Measurements from ENCODE around the gene ACAD11.
A peak's percentile ranks its signal among the peaks of the same experiment; 100 is the strongest.

ACAD11 gene

GRCh38 chr3:132536442-132537153, 123.0 kb downstream of the ACAD11 start:
- ATAC-seq: peak; percentile 86

GRCh38 chr3:132535575-132536441, 123.8 kb downstream of the ACAD11 start:
- peak; percentile 74 for ATAC-seq

More at GRCh38 chr3:132536442-132537153, 123.0 kb downstream of the ACAD11 start:
- no peak overlapping the region for H3K4me3 Mint-ChIP-seq
- peak overlapping the region; percentile 41 for H3K27ac Mint-ChIP-seq
- H3K36me3 Mint-ChIP-seq: peaks cover 76% of the 10 kb centered on the region
- DNase-seq (ENCODE audit: low spot score in 2 of 2): no peak
- H3K9me3 Mint-ChIP-seq: no peaks in the 10 kb centered on the region
- peaks cover 14% of the 10 kb centered on the region for H3K4me1 Mint-ChIP-seq

GRCh38 chr3:132530624-132531023, 129.0 kb downstream of the ACAD11 start:
- peaks cover 94% of the 10 kb centered on the region for H3K36me3 Mint-ChIP-seq
- ATAC-seq (no peak), DNase-seq (ENCODE audit: low spot score in 2 of 2) (no peak)
- peak overlapping the region; percentile 11 for H3K27ac Mint-ChIP-seq
- H3K9me3 Mint-ChIP-seq: no peaks in the 10 kb centered on the region
- no peak overlapping the region for H3K4me3 Mint-ChIP-seq
- no peaks in the 10 kb centered on the region for H3K4me1 Mint-ChIP-seq

More at GRCh38 chr3:132535575-132536441, 123.8 kb downstream of the ACAD11 start:
- H3K27ac Mint-ChIP-seq: peak overlapping the region; percentile 41
- peaks cover 76% of the 10 kb centered on the region for H3K36me3 Mint-ChIP-seq
- no peak overlapping the region for H3K4me3 Mint-ChIP-seq
- H3K4me1 Mint-ChIP-seq: peaks cover 14% of the 10 kb centered on the region
- peak; percentile 36 to 67 for DNase-seq (ENCODE audit: low spot score in 2 of 2)
- no peaks in the 10 kb centered on the region for H3K9me3 Mint-ChIP-seq

- no peaks in the 10 kb centered on the region for H3K9me3 Mint-ChIP-seq
- DNase-seq (ENCODE audit: low spot score in 2 of 2) (no peak), ATAC-seq (peak; percentile 50)
- H3K27ac Mint-ChIP-seq: no peak overlapping the region
- peaks cover 81% of the 10 kb centered on the region for H3K36me3 Mint-ChIP-seq
- H3K4me1 Mint-ChIP-seq: no peaks in the 10 kb centered on the region
- no peak overlapping the region for H3K4me3 Mint-ChIP-seq
Observed at GRCh38 chr3:132522353-132522752, 137.3 kb downstream of the ACAD11 start.

GRCh38 chr3:132521901-132522300, 137.7 kb downstream of the ACAD11 start:
- DNase-seq (ENCODE audit: low spot score in 2 of 2) (no peak), ATAC-seq (no peak)
- H3K36me3 Mint-ChIP-seq: peaks cover 84% of the 10 kb centered on the region
- H3K4me1 Mint-ChIP-seq: no peaks in the 10 kb centered on the region
- H3K4me3 Mint-ChIP-seq: no peak overlapping the region
- H3K27ac Mint-ChIP-seq: no peak overlapping the region
- no peaks in the 10 kb centered on the region for H3K9me3 Mint-ChIP-seq

GRCh38 chr3:132519914-132520313, 139.7 kb downstream of the ACAD11 start:
- H3K27ac Mint-ChIP-seq: no peak overlapping the region
- no peaks in the 10 kb centered on the region for H3K9me3 Mint-ChIP-seq
- H3K4me1 Mint-ChIP-seq: no peaks in the 10 kb centered on the region
- peaks cover 86% of the 10 kb centered on the region for H3K36me3 Mint-ChIP-seq
- no peak overlapping the region for H3K4me3 Mint-ChIP-seq
- DNase-seq (ENCODE audit: low spot score in 2 of 2) (no peak), ATAC-seq (peak; percentile 34)

- Mint-ChIP-seq H3K36me3 (peaks cover 89% of the 10 kb centered on the region), H3K9me3 (no peaks in the 10 kb centered on the region), H3K27ac (no peak overlapping the region), H3K4me3 (no peak overlapping the region), H3K4me1 (no peaks in the 10 kb centered on the region)
- no peak for DNase-seq (ENCODE audit: low spot score in 2 of 2)
- ATAC-seq: peak; percentile 88
Observed at GRCh38 chr3:132517311-132517710, 142.3 kb downstream of the ACAD11 start.

- Mint-ChIP-seq H3K27ac (peak overlapping the region; percentile 39), H3K36me3 (peaks cover 99% of the 10 kb centered on the region), H3K4me1 (no peaks in the 10 kb centered on the region), H3K9me3 (no peaks in the 10 kb centered on the region), H3K4me3 (no peak overlapping the region)
- ATAC-seq (no peak), DNase-seq (ENCODE audit: low spot score in 2 of 2) (no peak)
Observed at GRCh38 chr3:132513057-132513456, 146.6 kb downstream of the ACAD11 start.

- no peak overlapping the region for H3K27ac Mint-ChIP-seq
- H3K4me1 Mint-ChIP-seq: no peaks in the 10 kb centered on the region
- H3K9me3 Mint-ChIP-seq: no peaks in the 10 kb centered on the region
- no peak for ATAC-seq
- peaks cover 100% of the 10 kb centered on the region for H3K36me3 Mint-ChIP-seq
- H3K4me3 Mint-ChIP-seq: no peak overlapping the region
- DNase-seq (ENCODE audit: low spot score in 2 of 2): no peak
Observed at GRCh38 chr3:132509506-132509905, 150.1 kb downstream of the ACAD11 start.

GRCh38 chr3:132509096-132509495, 150.5 kb downstream of the ACAD11 start:
- no peak overlapping the region for H3K4me3 Mint-ChIP-seq
- peaks cover 100% of the 10 kb centered on the region for H3K36me3 Mint-ChIP-seq
- H3K27ac Mint-ChIP-seq: no peak overlapping the region
- no peaks in the 10 kb centered on the region for H3K9me3 Mint-ChIP-seq
- no peak for DNase-seq (ENCODE audit: low spot score in 2 of 2)
- ATAC-seq: no peak
- no peaks in the 10 kb centered on the region for H3K4me1 Mint-ChIP-seq
